Endothelial cell of umbilical vein (primary cell): ENCODE results near the gene CBY2. TPM values are rescaled to one million over a fixed set of nuclear protein-coding genes. Genes with fewer than 3 reads are reported as not detected.
"Not testable (repeated sequence)": the region's sequence is repeated elsewhere in the genome, so short reads cannot be mapped to it uniquely, and the experiment has no call there.

Source experiments
- BruUV-seq: library from RNA; stranded (reverse); fragments of 400-500 nt; replicated peaks from 2 replicates; lab custom pipeline; 2021; lab: Mats Ljungman, UMichigan
- CTCF ChIA-PET: fragments of 300-600, 350-600 bp; sonication (Branson Sonifier 250); formaldehyde crosslinking; loops from one replicate; lab custom pipeline; 2021; ENCODE audit warnings: antibody characterized with exemption, inconsistent platforms; lab: Charles Lee
- POLR2A ChIA-PET: fragments of 300-600, 350-600 bp; sonication (Branson Sonifier 250); formaldehyde crosslinking; loops from one replicate; lab custom pipeline; 2021; ENCODE audit warnings: antibody characterized with exemption, inconsistent platforms; lab: Charles Lee
- DNase-seq: peaks from one replicate; pipeline ENCODE4 v3.0.0-alpha.2; 2011; ENCODE audit warnings: low read depth, low spot score
- FAIRE-seq: peaks from 2 replicates; lab custom pipeline; 2011; peaks lifted over from hg19 to GRCh38; lab: Jason Lieb, UNC
- H2AFZ ChIP-seq: 2 replicates; pipeline ENCODE4 v1.6.0; 2012; ENCODE audit warnings: low read depth, low read length, control low read depth, inconsistent platforms
- H3K27ac ChIP-seq: 2 replicates; pipeline ENCODE4 v1.5.1; 2011; ENCODE audit warnings: low read depth, mild to moderate bottlenecking, control low read depth, low read length, moderate library complexity; ENCODE audit not compliant: insufficient read depth
- H3K27me3 ChIP-seq, 2 experiments: 2 replicates each; pipeline versions ENCODE4 v1.6.0 to v1.6.1; 2011; ENCODE audit warnings: low read length in 2 of 2, mixed read lengths in 1 of 2; ENCODE audit not compliant: control insufficient read depth in 2 of 2, insufficient read depth in 2 of 2
- H3K36me3 ChIP-seq, 2 experiments: 2 replicates in 1 of 2; 3 replicates in 1 of 2; pipeline ENCODE4 v1.5.1; 2011; ENCODE audit warnings: low read length in 2 of 2, mild to moderate bottlenecking in 1 of 2, moderate library complexity in 1 of 2; ENCODE audit not compliant: control insufficient read depth in 2 of 2, insufficient read depth in 2 of 2; ENCODE audit errors: extremely low read depth in 1 of 2
- H3K4me1 ChIP-seq: 3 replicates; pipeline ENCODE4 v1.5.1; 2011; ENCODE audit warnings: mild to moderate bottlenecking, low read length; ENCODE audit not compliant: control insufficient read depth, insufficient read depth; ENCODE audit errors: extremely low read depth
- H3K4me2 ChIP-seq: 2 replicates; pipeline ENCODE4 v1.6.1; 2011; ENCODE audit warnings: low read length, control low read depth, mixed read lengths; ENCODE audit not compliant: insufficient read depth
- H3K4me3 ChIP-seq, 3 experiments: fragments of 200-600 bp in 1 of 3; sonication (generic), shearing (Covaris generic) in 1 of 3; replicated peaks in 1 of 3; 2 replicates each; pipeline ENCODE4 v1.5.1; 2011 to 2016; ENCODE audit warnings: control low read depth in 3 of 3, low read length in 3 of 3, mild to moderate bottlenecking in 2 of 3, inconsistent platforms in 1 of 3, low read depth in 1 of 3, moderate library complexity in 1 of 3; ENCODE audit not compliant: insufficient read depth in 1 of 3
- H3K79me2 ChIP-seq: 2 replicates; pipeline ENCODE4 v1.6.0; 2012; ENCODE audit warnings: low read length, inconsistent platforms; ENCODE audit not compliant: control insufficient read depth, insufficient read depth
- H3K9ac ChIP-seq: replicated peaks from 2 replicates; pipeline ENCODE3; 2011; ENCODE audit warnings: low read length, control low read depth; ENCODE audit not compliant: insufficient read depth; ENCODE audit errors: extremely low read depth
- H3K9me1 ChIP-seq: replicated peaks from 3 replicates; pipeline ENCODE4 v1.6.0; 2011; ENCODE audit warnings: mild to moderate bottlenecking, low read length; ENCODE audit not compliant: control insufficient read depth, insufficient read depth; ENCODE audit errors: extremely low read depth
- H3K9me3 ChIP-seq: replicated peaks from 2 replicates; pipeline ENCODE4 v1.5.1; 2012; ENCODE audit warnings: low read length, inconsistent platforms; ENCODE audit not compliant: control insufficient read depth, insufficient read depth
- H4K20me1 ChIP-seq: replicated peaks from 2 replicates; pipeline ENCODE3; 2011; ENCODE audit warnings: mild to moderate bottlenecking, low read length; ENCODE audit not compliant: control insufficient read depth, insufficient read depth; ENCODE audit errors: extremely low read depth
- CTCF ChIP-seq, 2 donors: IDR thresholded peaks; 1 replicate in 1 of 2; 2 replicates in 1 of 2; pipeline ENCODE4 v1.5.1; 2011; ENCODE audit warnings: low read length in 2 of 2, mild to moderate bottlenecking in 2 of 2, moderate library complexity in 2 of 2, control low read depth in 1 of 2, inconsistent platforms in 1 of 2, low read depth in 1 of 2; ENCODE audit not compliant: insufficient read depth in 1 of 2; ENCODE audit errors: extremely low read depth in 1 of 2
- EZH2 ChIP-seq: IDR thresholded peaks from 2 replicates; pipeline ENCODE4 v1.6.1; 2012; ENCODE audit warnings: borderline replicate concordance, low read depth, mild to moderate bottlenecking, moderate library complexity, low read length, inconsistent platforms; ENCODE audit not compliant: severe bottlenecking
- FOS ChIP-seq: IDR thresholded peaks from 2 replicates; pipeline ENCODE4 v1.6.1; 2011; ENCODE audit warnings: mild to moderate bottlenecking, low read length, moderate library complexity, borderline replicate concordance; ENCODE audit not compliant: insufficient read depth
- GATA2 ChIP-seq: IDR thresholded peaks from 2 replicates; pipeline ENCODE4 v1.7.0; 2011; ENCODE audit warnings: low read depth, mild to moderate bottlenecking, moderate library complexity, mixed read lengths, low read length; ENCODE audit not compliant: insufficient read length, insufficient read depth
- JUN ChIP-seq: IDR thresholded peaks from 2 replicates; pipeline ENCODE4 v1.6.1; 2011; ENCODE audit warnings: borderline replicate concordance, low read depth; ENCODE audit not compliant: insufficient read length, insufficient read depth
- MAX ChIP-seq: IDR thresholded peaks from 2 replicates; pipeline ENCODE4 v1.6.1; 2011; ENCODE audit not compliant: insufficient read depth, insufficient read length
- MYC ChIP-seq: IDR thresholded peaks from one replicate; pipeline ENCODE4 v1.6.1; 2011; ENCODE audit warnings: mild to moderate bottlenecking, low read depth, low read length
- POLR2A ChIP-seq: IDR thresholded peaks from 2 replicates; pipeline ENCODE4 v1.6.1; 2012; ENCODE audit warnings: low read depth, mild to moderate bottlenecking, control low read depth, low read length
- POLR2AphosphoS5 ChIP-seq: IDR thresholded peaks from 2 replicates; pipeline ENCODE4 v1.6.1; 2012; ENCODE audit warnings: low read depth, mild to moderate bottlenecking, control low read depth, low read length, moderate library complexity; ENCODE audit not compliant: insufficient read depth
- dilution Hi-C: fragments of 300-500 bp; cut with MboI; formaldehyde crosslinking; loops from one replicate; pipeline ENCODE4 v1.15.0; 2019; ENCODE audit warnings: low sequenced_read_pairs; ENCODE audit not compliant: extremely low pct_ligation_motif_present
- intact Hi-C: fragments of 100-400 bp; cut with micrococcal nuclease; formaldehyde crosslinking; loops from one replicate; pipeline ENCODE4 v1.10.0; 2022
- polyA plus RNA-seq, 4 experiments: library from polyadenylated mRNA; depleted of rRNA in 3 of 4; stranded (reverse) in 3 of 4; unstranded in 1 of 4; fragments of >200 nt; gene quantifications; 2 replicates each; pipeline versions ENCODE4 v1.2.1 to v1.2.3, GENCODE V29; 2011 to 2012; ENCODE audit warnings: missing spikeins in 1 of 4
- total RNA-seq: library from RNA; stranded (reverse); gene quantifications from 2 replicates; pipeline ENCODE4 v1.2.3, GENCODE V29; 2021

The CBY2 gene
- total and polyA plus RNA-seq, 2 donors (not counting 3 experiments of a cell fraction or from before 2014, with no cell fraction given) = not detected

GRCh38 chr13:45752510-45752909, 50.4 kb downstream of the CBY2 start:
- no peak overlapping the region for H2AFZ ChIP-seq
- no peaks in the 10 kb centered on the region for H3K9me3 ChIP-seq
- no peaks in the 10 kb centered on the region for H3K4me1 ChIP-seq
- no peaks in the 10 kb centered on the region for H3K36me3 ChIP-seq
- intact Hi-C loops = no loop called here
- TF ChIP-seq FOS = no peak
- no peak for TF ChIP-seq MYC
- TF ChIP-seq POLR2AphosphoS5 = no peak
- TF ChIP-seq CTCF (IDR thresholded peaks at IDR 0.05; ENCODE audit: extremely low read depth in 1 of 2, insufficient read depth in 1 of 2, low read depth in 1 of 2, low read length in 2 of 2) = no peak
- TF ChIP-seq GATA2 = no peak
- TF ChIP-seq MAX = no peak
- no peak for TF ChIP-seq EZH2
- no peak for TF ChIP-seq POLR2A
- no peak for TF ChIP-seq JUN
- ChIA-PET CTCF (no interaction called here), POLR2A (no interaction called here)
- no peak for FAIRE-seq
- no peak overlapping the region for H3K9ac ChIP-seq
- dilution Hi-C loops = no loop called here
- H3K4me3 ChIP-seq = no peak overlapping the region
- H3K79me2 ChIP-seq = no peaks in the 10 kb centered on the region
- no peaks in the 10 kb centered on the region for H3K9me1 ChIP-seq
- no peak for DNase-seq
- BruUV-seq = no TSS peak
- H3K27ac ChIP-seq = no peak overlapping the region
- no peaks in the 10 kb centered on the region for H4K20me1 ChIP-seq
- no peak overlapping the region for H3K4me2 ChIP-seq
- peaks cover 0 to 2% of the 10 kb centered on the region in 2 experiments for H3K27me3 ChIP-seq

GRCh38 chr13:45756498-45756897, 54.4 kb downstream of the CBY2 start:
- H3K9me3 ChIP-seq, H3K4me3 ChIP-seq, H3K27ac ChIP-seq, H3K79me2 ChIP-seq, intact Hi-C loops, DNase-seq, H3K36me3 ChIP-seq, H3K27me3 ChIP-seq, POLR2A ChIA-PET, H3K4me2 ChIP-seq, H3K9ac ChIP-seq, H3K4me1 ChIP-seq, BruUV-seq, FAIRE-seq, dilution Hi-C loops, H4K20me1 ChIP-seq, H3K9me1 ChIP-seq, H2AFZ ChIP-seq: not testable (repeated sequence)
- CTCF ChIA-PET = interaction anchor here (0.6 kb wide), 1 partner anchor 592 kb away, joined by 3 read pairs; no protein-coding TSS in a partner anchor

- CTCF ChIA-PET, POLR2A ChIA-PET, H3K4me3 ChIP-seq, H3K9me1 ChIP-seq, H3K27ac ChIP-seq, H3K4me1 ChIP-seq, intact Hi-C loops, FAIRE-seq, H3K27me3 ChIP-seq, H4K20me1 ChIP-seq, dilution Hi-C loops, H3K9ac ChIP-seq, DNase-seq, H3K9me3 ChIP-seq, H2AFZ ChIP-seq, BruUV-seq, H3K4me2 ChIP-seq, H3K79me2 ChIP-seq, H3K36me3 ChIP-seq: not testable (repeated sequence)
Observed at GRCh38 chr13:45757589-45757988, 55.5 kb downstream of the CBY2 start.
